ENCODE results near the gene PRPS1L1.

- TF ChIP-seq CTCF (conservative IDR thresholded peaks at IDR 0.05) (no peak), ZFX (IDR thresholded peaks at IDR 0.05) (no peak)
These were observed 21.6 kb upstream of the PRPS1L1 start for GRCh38 chr7:18049262-18049661.
